ENCODE results near the gene FBXO45.

The FBXO45 gene

DNA sequence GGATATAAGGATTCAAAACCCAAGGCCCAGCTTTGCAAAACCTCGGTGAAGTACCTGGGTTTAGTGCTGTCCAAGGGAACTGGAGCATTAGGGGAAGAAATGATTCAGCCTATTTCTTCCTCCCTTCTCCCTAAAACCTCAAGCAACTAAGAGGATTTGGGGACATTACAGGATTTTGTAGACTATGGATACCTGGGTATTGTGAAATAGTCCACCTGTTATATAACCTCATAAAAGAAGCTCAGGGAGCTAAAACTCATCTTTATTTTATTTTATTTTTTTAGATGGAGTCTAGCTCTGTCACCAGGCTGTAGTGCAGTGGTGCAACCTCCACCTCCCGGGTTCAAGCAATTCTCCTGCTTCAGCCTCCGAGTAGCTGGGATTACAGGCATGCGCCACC is 44.6 kb upstream of the FBXO45 start:
- H3K4me3 ChIP-seq (ENCODE audit: low read depth, low read length): no peak overlapping the region
- H2BK120ac ChIP-seq (ENCODE audit: insufficient read depth, low read length, poor library complexity): no peak overlapping the region
- H3K27ac ChIP-seq (ENCODE audit: low read depth, low read length): no peak overlapping the region
- no peak overlapping the region for H3K4me2 ChIP-seq (ENCODE audit: low read length)
- no peaks in the 10 kb centered on the region for H3K79me2 ChIP-seq (ENCODE audit: control insufficient read depth, insufficient read depth, low read length, poor library complexity)
- H3K9ac ChIP-seq (ENCODE audit: low read length): no peak overlapping the region
- H2AK5ac ChIP-seq (ENCODE audit: low read length): no peak overlapping the region
- DNase-seq: no peak
- no peak overlapping the region for H4K8ac ChIP-seq (ENCODE audit: low read depth, low read length)
- no peak overlapping the region for H2BK12ac ChIP-seq (ENCODE audit: low read length)
- H3K9me3 ChIP-seq (ENCODE audit: insufficient read depth, low read depth, low read length): peaks cover 13% of the 10 kb centered on the region
- H3K14ac ChIP-seq (ENCODE audit: low read length): no peak overlapping the region
- H3K4me1 ChIP-seq (ENCODE audit: control insufficient read depth in 1 of 2, insufficient read depth in 2 of 2, low read length in 2 of 2): peaks cover under 1 to 2% of the 10 kb centered on the region in 2 experiments
- no peak overlapping the region for H2BK5ac ChIP-seq (ENCODE audit: low read depth, low read length, poor library complexity)
- no peak overlapping the region for H3K4ac ChIP-seq (ENCODE audit: low read depth, low read length)
- H3K36me3 ChIP-seq (ENCODE audit: control insufficient read depth in 1 of 2, insufficient read depth in 2 of 2, low read length in 2 of 2): no peaks in the 10 kb centered on the region
- no peak overlapping the region for H4K91ac ChIP-seq (ENCODE audit: low read depth, low read length)
- H3K27me3 ChIP-seq (ENCODE audit: insufficient read depth, low read length): no peaks in the 10 kb centered on the region
- no peak overlapping the region for H3K18ac ChIP-seq (ENCODE audit: low read length)
- WGBS (ENCODE audit: extremely low coverage, insufficient coverage, insufficient read length): no CpG with 5 or more reads among the region's 4 CpGs
- H3K23ac ChIP-seq (ENCODE audit: low read length): no peak overlapping the region
- peaks cover 3% of the 10 kb centered on the region for H3K79me1 ChIP-seq (ENCODE audit: low read length)
- no peak overlapping the region for H4K12ac ChIP-seq (ENCODE audit: low read depth, low read length)
- H2AFZ ChIP-seq (ENCODE audit: insufficient read depth, low read length, poor library complexity): no peak overlapping the region

DNA sequence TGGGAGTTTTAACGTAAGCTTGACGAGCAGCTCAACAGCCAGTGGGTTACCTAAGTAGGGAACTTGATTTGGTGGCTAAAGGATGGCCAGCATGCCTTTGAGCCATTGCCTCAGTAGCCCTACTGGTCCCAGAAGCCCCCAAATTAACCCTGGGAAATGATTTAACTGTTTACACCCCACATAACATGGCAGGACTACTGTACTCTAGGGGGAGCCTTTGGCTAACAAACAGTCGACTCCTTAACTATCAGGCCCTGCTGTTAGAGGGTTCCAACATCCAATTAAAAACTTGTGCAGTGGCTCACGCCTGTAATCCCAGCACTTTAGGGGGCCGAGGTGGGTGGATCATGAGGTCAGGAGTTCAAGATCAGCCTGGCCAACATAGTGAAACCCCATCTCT is 43.9 kb upstream of the FBXO45 start:
- H3K79me1 ChIP-seq (ENCODE audit: low read length): peaks cover 3% of the 10 kb centered on the region
- H3K18ac ChIP-seq (ENCODE audit: low read length): no peak overlapping the region
- peaks cover 2 to 3% of the 10 kb centered on the region in 2 experiments for H3K4me1 ChIP-seq (ENCODE audit: control insufficient read depth in 1 of 2, insufficient read depth in 2 of 2, low read length in 2 of 2)
- H2AFZ ChIP-seq (ENCODE audit: insufficient read depth, low read length, poor library complexity): no peak overlapping the region
- no peak overlapping the region for H4K91ac ChIP-seq (ENCODE audit: low read depth, low read length)
- no peak overlapping the region for H3K4me3 ChIP-seq (ENCODE audit: low read depth, low read length)
- no peak overlapping the region for H2BK5ac ChIP-seq (ENCODE audit: low read depth, low read length, poor library complexity)
- H2BK120ac ChIP-seq (ENCODE audit: insufficient read depth, low read length, poor library complexity): no peak overlapping the region
- H3K79me2 ChIP-seq (ENCODE audit: control insufficient read depth, insufficient read depth, low read length, poor library complexity): no peaks in the 10 kb centered on the region
- no peak overlapping the region for H3K27ac ChIP-seq (ENCODE audit: low read depth, low read length)
- no peak overlapping the region for H4K12ac ChIP-seq (ENCODE audit: low read depth, low read length)
- no peaks in the 10 kb centered on the region for H3K27me3 ChIP-seq (ENCODE audit: insufficient read depth, low read length)
- no peak overlapping the region for H4K8ac ChIP-seq (ENCODE audit: low read depth, low read length)
- peaks cover 12% of the 10 kb centered on the region for H3K9me3 ChIP-seq (ENCODE audit: insufficient read depth, low read depth, low read length)
- WGBS (ENCODE audit: extremely low coverage, insufficient coverage, insufficient read length): no CpG with 5 or more reads among the region's 5 CpGs
- H2AK5ac ChIP-seq (ENCODE audit: low read length): no peak overlapping the region
- H3K23ac ChIP-seq (ENCODE audit: low read length): no peak overlapping the region
- no peak overlapping the region for H3K4me2 ChIP-seq (ENCODE audit: low read length)
- H3K36me3 ChIP-seq (ENCODE audit: control insufficient read depth in 1 of 2, insufficient read depth in 2 of 2, low read length in 2 of 2): no peaks in the 10 kb centered on the region
- H3K14ac ChIP-seq (ENCODE audit: low read length): no peak overlapping the region
- H3K9ac ChIP-seq (ENCODE audit: low read length): no peak overlapping the region
- H2BK12ac ChIP-seq (ENCODE audit: low read length): no peak overlapping the region
- no peak for DNase-seq
- H3K4ac ChIP-seq (ENCODE audit: low read depth, low read length): no peak overlapping the region

DNA sequence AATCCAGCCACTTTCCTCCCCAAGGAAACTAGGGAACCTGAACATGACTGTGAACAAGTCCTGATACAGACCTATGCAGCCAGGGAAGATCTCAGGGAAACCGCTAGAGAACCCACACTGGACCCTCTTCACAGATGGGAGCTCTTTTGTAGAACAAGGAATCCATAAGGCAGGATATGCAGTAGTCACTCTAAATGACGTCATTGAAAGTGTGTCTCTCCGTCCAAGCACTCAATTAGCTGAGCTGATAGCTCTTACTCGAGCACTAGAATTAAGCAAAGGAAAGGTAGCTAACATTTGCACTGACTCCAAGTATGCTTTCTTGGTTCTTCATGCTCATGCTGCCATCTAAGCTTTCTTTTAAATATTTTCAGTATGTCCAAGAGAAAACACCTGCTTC is 43.3 kb upstream of the FBXO45 start:
- H3K4me2 ChIP-seq (ENCODE audit: low read length): no peak overlapping the region
- H3K9ac ChIP-seq (ENCODE audit: low read length): no peak overlapping the region
- H3K23ac ChIP-seq (ENCODE audit: low read length): no peak overlapping the region
- no peak overlapping the region for H2BK120ac ChIP-seq (ENCODE audit: insufficient read depth, low read length, poor library complexity)
- no CpG with 5 or more reads among the region's 4 CpGs for WGBS (ENCODE audit: extremely low coverage, insufficient coverage, insufficient read length)
- no peak overlapping the region for H4K91ac ChIP-seq (ENCODE audit: low read depth, low read length)
- H2AK5ac ChIP-seq (ENCODE audit: low read length): no peak overlapping the region
- no peaks in the 10 kb centered on the region for H3K36me3 ChIP-seq (ENCODE audit: control insufficient read depth in 1 of 2, insufficient read depth in 2 of 2, low read length in 2 of 2)
- H3K79me2 ChIP-seq (ENCODE audit: control insufficient read depth, insufficient read depth, low read length, poor library complexity): no peaks in the 10 kb centered on the region
- peaks cover 3% of the 10 kb centered on the region for H3K79me1 ChIP-seq (ENCODE audit: low read length)
- H4K8ac ChIP-seq (ENCODE audit: low read depth, low read length): no peak overlapping the region
- peaks cover 10% of the 10 kb centered on the region for H3K9me3 ChIP-seq (ENCODE audit: insufficient read depth, low read depth, low read length)
- H3K18ac ChIP-seq (ENCODE audit: low read length): no peak overlapping the region
- no peak overlapping the region for H2AFZ ChIP-seq (ENCODE audit: insufficient read depth, low read length, poor library complexity)
- H3K27me3 ChIP-seq (ENCODE audit: insufficient read depth, low read length): no peaks in the 10 kb centered on the region
- no peak overlapping the region for H2BK12ac ChIP-seq (ENCODE audit: low read length)
- H4K12ac ChIP-seq (ENCODE audit: low read depth, low read length): no peak overlapping the region
- no peak overlapping the region for H3K27ac ChIP-seq (ENCODE audit: low read depth, low read length)
- no peak overlapping the region for H2BK5ac ChIP-seq (ENCODE audit: low read depth, low read length, poor library complexity)
- DNase-seq: no peak
- H3K4me1 ChIP-seq (ENCODE audit: control insufficient read depth in 1 of 2, insufficient read depth in 2 of 2, low read length in 2 of 2): peaks cover 2 to 3% of the 10 kb centered on the region in 2 experiments
- no peak overlapping the region for H3K14ac ChIP-seq (ENCODE audit: low read length)
- no peak overlapping the region for H3K4ac ChIP-seq (ENCODE audit: low read depth, low read length)
- H3K4me3 ChIP-seq (ENCODE audit: low read depth, low read length): no peak overlapping the region

DNA sequence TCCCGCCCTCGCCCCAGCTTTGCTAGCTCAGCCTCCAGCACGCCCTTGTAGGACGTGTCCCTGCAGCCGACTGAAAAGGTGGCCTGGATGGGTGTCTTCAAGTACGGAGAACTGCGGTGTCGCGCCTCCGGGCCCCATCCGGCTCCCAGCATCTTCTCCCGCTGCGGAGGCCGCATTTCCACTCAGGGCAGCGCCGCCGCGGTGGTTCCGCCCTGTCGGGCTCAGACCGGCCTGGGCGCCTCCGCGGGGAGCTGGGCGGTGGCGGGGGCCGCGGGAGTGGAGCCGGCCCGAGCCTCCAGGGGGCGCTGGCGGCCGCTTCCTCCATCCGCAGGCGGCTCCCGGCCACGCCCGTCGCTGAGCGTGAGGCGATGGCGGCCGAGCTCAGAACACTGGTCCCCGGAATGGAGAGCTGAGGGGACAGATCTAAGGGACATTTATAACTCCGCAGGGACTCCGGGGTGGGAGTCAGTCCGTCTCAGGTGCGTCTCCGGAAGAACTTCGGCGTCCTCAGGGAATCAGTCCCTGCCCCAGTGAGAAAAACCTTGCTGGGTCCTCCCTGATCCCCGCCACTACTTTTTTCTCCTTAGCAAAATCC is 39.7 kb upstream of the FBXO45 start:
- peak overlapping the region; percentile 1 for H2AK5ac ChIP-seq (ENCODE audit: low read length)
- H3K18ac ChIP-seq (ENCODE audit: low read length): peak overlapping the region; percentile 35
- H3K4ac ChIP-seq (ENCODE audit: low read depth, low read length): no peak overlapping the region
- peak overlapping the region; percentile 78 for H2AFZ ChIP-seq (ENCODE audit: insufficient read depth, low read length, poor library complexity)
- peak overlapping the region; percentile 59 for H3K14ac ChIP-seq (ENCODE audit: low read length)
- H4K12ac ChIP-seq (ENCODE audit: low read depth, low read length): peak overlapping the region; percentile 52
- peaks cover 3% of the 10 kb centered on the region for H3K79me1 ChIP-seq (ENCODE audit: low read length)
- no peak overlapping the region for H3K23ac ChIP-seq (ENCODE audit: low read length)
- peak overlapping the region; percentile 45 for H2BK5ac ChIP-seq (ENCODE audit: low read depth, low read length, poor library complexity)
- no CpG with 5 or more reads among the region's 52 CpGs for WGBS (ENCODE audit: extremely low coverage, insufficient coverage, insufficient read length)
- peak overlapping the region; percentile 70 for H4K8ac ChIP-seq (ENCODE audit: low read depth, low read length)
- H3K36me3 ChIP-seq (ENCODE audit: control insufficient read depth in 1 of 2, insufficient read depth in 2 of 2, low read length in 2 of 2): no peaks in the 10 kb centered on the region
- H4K91ac ChIP-seq (ENCODE audit: low read depth, low read length): peak overlapping the region; percentile 67
- H3K27me3 ChIP-seq (ENCODE audit: insufficient read depth, low read length): no peaks in the 10 kb centered on the region
- peak overlapping the region; percentile 56 for H2BK12ac ChIP-seq (ENCODE audit: low read length)
- H2BK120ac ChIP-seq (ENCODE audit: insufficient read depth, low read length, poor library complexity): peak overlapping the region; percentile 74
- peak; percentile 58 to 71 for DNase-seq
- H3K4me2 ChIP-seq (ENCODE audit: low read length): peak overlapping the region; percentile 56
- no peak overlapping the region for H3K27ac ChIP-seq (ENCODE audit: low read depth, low read length)
- H3K9ac ChIP-seq (ENCODE audit: low read length): no peak overlapping the region
- peak overlapping the region; percentile 53 for H3K4me3 ChIP-seq (ENCODE audit: low read depth, low read length)
- H3K9me3 ChIP-seq (ENCODE audit: insufficient read depth, low read depth, low read length): no peaks in the 10 kb centered on the region
- H3K79me2 ChIP-seq (ENCODE audit: control insufficient read depth, insufficient read depth, low read length, poor library complexity): no peaks in the 10 kb centered on the region
- H3K4me1 ChIP-seq (ENCODE audit: control insufficient read depth in 1 of 2, insufficient read depth in 2 of 2, low read length in 2 of 2): peaks cover 3 to 5% of the 10 kb centered on the region in 2 experiments
